ENCODE data around the gene DYSF. TPM values are rescaled to one million over a fixed set of nuclear protein-coding genes. Genes with fewer than 3 reads are reported as not detected.

The DYSF gene
- total and polyA plus RNA-seq, 2 donors from 2014 or later: 11.3 to 19.8 TPM

DNA sequence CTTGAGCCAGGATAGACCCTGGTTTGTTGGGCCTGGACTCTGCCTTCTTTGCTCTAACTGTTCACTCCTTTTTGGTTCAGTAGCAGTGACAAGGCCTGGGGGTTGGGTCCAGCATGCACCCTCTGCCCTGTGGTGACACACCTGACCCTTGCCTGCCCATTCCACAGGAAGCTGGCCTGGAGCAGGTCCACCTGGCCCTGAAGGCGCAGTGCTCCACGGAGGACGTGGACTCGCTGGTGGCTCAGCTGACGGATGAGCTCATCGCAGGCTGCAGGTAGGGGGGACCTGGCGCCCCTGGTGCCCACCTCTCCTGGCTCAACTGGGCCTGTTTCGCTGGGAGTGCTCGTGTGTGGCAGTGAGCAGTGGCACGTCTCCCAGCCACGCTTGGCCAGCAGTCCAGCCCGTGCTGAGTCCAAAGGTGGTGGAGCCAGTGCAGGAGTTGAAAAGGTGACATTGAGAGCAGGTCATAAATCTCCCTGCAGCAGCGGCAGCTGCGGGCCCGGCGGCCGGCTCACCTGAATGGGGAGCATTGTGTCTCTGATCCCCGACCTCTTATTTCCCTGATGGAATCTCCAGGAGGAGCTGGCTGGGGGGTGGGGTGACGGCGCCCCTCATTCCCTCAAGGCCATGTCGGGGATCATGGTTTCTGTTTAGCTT is 102.6 kb downstream of the DYSF start:
- Histone ChIP-seq H3K9me3 (ENCODE audit: control insufficient read depth in 2 of 3, insufficient read depth in 1 of 3, low read length in 3 of 3) (no peaks in the 10 kb centered on the region), H3K4me3 (ENCODE audit: low read length in 3 of 3) (no peak overlapping the region), H3K4me1 (ENCODE audit: control insufficient read depth in 2 of 3, insufficient read depth in 2 of 3, low read depth in 1 of 3, low read length in 3 of 3) (peaks cover 0 to 14% (median 8%) of the 10 kb centered on the region in 3 donors), H3K36me3 (ENCODE audit: control insufficient read depth in 2 of 3, insufficient read depth in 3 of 3, low read length in 3 of 3) (no peaks in the 10 kb centered on the region), H3K27me3 (ENCODE audit: control insufficient read depth, insufficient read depth, low read length) (no peaks in the 10 kb centered on the region), H3K9ac (ENCODE audit: low read length in 3 of 3) (peak overlapping the region in 1 of 3 donors; percentile 26), H3K27ac (ENCODE audit: low read depth in 2 of 2, low read length in 2 of 2) (peak overlapping the region in 1 of 2 donors; percentile 55)
- no peak for FAIRE-seq
- intact Hi-C loops (cut with DNase I): loop anchor here (10.0 kb wide), 1 partner anchor 1029 kb away; no protein-coding TSS in a partner anchor
- peak; percentile 61 to 74 (median 69) for DNase-seq
- TF ChIP-seq, protein P1, sequence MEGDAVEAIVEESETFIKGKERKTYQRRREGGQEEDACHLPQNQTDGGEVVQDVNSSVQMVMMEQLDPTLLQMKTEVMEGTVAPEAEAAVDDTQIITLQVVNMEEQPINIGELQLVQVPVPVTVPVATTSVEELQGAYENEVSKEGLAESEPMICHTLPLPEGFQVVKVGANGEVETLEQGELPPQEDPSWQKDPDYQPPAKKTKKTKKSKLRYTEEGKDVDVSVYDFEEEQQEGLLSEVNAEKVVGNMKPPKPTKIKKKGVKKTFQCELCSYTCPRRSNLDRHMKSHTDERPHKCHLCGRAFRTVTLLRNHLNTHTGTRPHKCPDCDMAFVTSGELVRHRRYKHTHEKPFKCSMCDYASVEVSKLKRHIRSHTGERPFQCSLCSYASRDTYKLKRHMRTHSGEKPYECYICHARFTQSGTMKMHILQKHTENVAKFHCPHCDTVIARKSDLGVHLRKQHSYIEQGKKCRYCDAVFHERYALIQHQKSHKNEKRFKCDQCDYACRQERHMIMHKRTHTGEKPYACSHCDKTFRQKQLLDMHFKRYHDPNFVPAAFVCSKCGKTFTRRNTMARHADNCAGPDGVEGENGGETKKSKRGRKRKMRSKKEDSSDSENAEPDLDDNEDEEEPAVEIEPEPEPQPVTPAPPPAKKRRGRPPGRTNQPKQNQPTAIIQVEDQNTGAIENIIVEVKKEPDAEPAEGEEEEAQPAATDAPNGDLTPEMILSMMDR (IDR thresholded peaks at IDR 0.05; ENCODE audit: borderline replicate concordance, extremely low read depth, insufficient read depth): no peak

DNA sequence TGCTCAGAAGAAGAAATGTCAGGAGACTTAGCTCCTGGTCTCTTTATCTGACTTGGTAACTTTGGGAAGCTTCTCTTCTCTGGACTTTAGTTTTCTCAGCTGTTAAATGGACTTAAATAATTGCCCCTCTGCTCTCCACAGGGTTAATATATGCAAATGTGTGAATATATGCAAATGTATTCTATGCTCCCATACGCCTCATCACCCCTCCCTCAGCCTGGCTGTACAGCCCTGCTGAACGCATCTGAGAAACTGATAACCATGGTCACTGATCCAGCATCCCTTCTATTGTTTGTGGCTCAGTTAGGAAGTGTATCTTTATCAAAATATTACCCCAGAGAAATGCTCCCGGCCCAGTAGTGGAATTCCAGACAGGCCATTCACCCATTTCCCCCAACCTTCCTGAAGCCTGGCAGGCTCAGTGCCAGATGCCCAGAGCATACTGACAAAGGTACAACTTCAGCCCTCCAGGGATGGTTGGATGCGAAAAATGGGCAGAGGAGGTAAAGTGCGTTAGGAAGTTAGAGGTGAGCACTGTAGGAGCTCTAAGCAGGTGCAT is 103.4 kb downstream of the DYSF start:
- peak in 1 of 5 donors; percentile 25 for DNase-seq
- TF ChIP-seq, protein P1 (IDR thresholded peaks at IDR 0.05; ENCODE audit: borderline replicate concordance, extremely low read depth, insufficient read depth): no peak
- intact Hi-C loops (cut with DNase I): loop anchor here (10.0 kb wide), 1 partner anchor 1028 kb away; no protein-coding TSS in a partner anchor
- no peak for FAIRE-seq
- Histone ChIP-seq H3K9ac (ENCODE audit: low read length in 3 of 3) (no peak overlapping the region), H3K27ac (ENCODE audit: low read depth in 2 of 2, low read length in 2 of 2) (no peak overlapping the region), H3K4me3 (ENCODE audit: low read length in 3 of 3) (no peak overlapping the region), H3K9me3 (ENCODE audit: control insufficient read depth in 2 of 3, insufficient read depth in 1 of 3, low read length in 3 of 3) (no peaks in the 10 kb centered on the region), H3K27me3 (ENCODE audit: control insufficient read depth, insufficient read depth, low read length) (no peaks in the 10 kb centered on the region), H3K36me3 (ENCODE audit: control insufficient read depth in 2 of 3, insufficient read depth in 3 of 3, low read length in 3 of 3) (no peaks in the 10 kb centered on the region), H3K4me1 (ENCODE audit: control insufficient read depth in 2 of 3, insufficient read depth in 2 of 3, low read depth in 1 of 3, low read length in 3 of 3) (peaks cover 0 to 14% (median 8%) of the 10 kb centered on the region in 3 donors)

DNA sequence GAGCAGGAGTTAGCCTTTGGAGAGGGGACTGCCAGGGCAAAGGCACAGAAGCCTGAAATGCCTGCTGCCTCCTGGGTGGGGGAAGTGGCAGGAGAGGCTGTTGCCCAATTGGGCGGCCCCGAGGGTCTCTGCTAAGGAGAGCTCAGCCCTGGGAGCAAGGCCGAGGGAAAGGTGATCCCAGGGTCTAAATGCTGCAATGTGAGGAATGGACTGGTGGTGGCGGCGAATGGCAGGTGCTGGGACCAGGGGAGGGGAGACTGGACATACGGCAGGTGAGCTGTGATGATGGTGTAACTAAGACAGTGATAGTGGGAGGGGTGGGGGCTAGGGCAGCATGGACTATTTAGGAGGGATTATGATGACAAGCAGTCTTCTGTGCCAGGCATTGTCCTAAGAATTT is 104.0 kb downstream of the DYSF start:
- Histone ChIP-seq H3K4me3 (ENCODE audit: low read length in 3 of 3) (no peak overlapping the region), H3K36me3 (ENCODE audit: control insufficient read depth in 2 of 3, insufficient read depth in 3 of 3, low read length in 3 of 3) (no peaks in the 10 kb centered on the region), H3K9me3 (ENCODE audit: control insufficient read depth in 2 of 3, insufficient read depth in 1 of 3, low read length in 3 of 3) (no peaks in the 10 kb centered on the region), H3K27me3 (ENCODE audit: control insufficient read depth, insufficient read depth, low read length) (no peaks in the 10 kb centered on the region), H3K9ac (ENCODE audit: low read length in 3 of 3) (no peak overlapping the region), H3K4me1 (ENCODE audit: control insufficient read depth in 2 of 3, insufficient read depth in 2 of 3, low read depth in 1 of 3, low read length in 3 of 3) (peaks cover 0 to 14% (median 8%) of the 10 kb centered on the region in 3 donors), H3K27ac (ENCODE audit: low read depth in 2 of 2, low read length in 2 of 2) (no peak overlapping the region)
- no peak for FAIRE-seq
- intact Hi-C loops (cut with DNase I): loop anchor here (10.0 kb wide), 1 partner anchor 1027 kb away; no protein-coding TSS in a partner anchor
- peak in 1 of 5 donors; percentile 43 for DNase-seq
- TF ChIP-seq, protein P1 (IDR thresholded peaks at IDR 0.05; ENCODE audit: borderline replicate concordance, extremely low read depth, insufficient read depth): no peak

All from kidney (tissue), 14 donors.